ENCODE data around the gene PVALB. TPM values are rescaled to one million over a fixed set of nuclear protein-coding genes. Genes with fewer than 3 reads are reported as not detected.

The PVALB gene
- total and polyA plus RNA-seq, 9 of the 15 experiments (the other 6 are each of a cell fraction or from before 2014, with no cell fraction given): not detected

DNA sequence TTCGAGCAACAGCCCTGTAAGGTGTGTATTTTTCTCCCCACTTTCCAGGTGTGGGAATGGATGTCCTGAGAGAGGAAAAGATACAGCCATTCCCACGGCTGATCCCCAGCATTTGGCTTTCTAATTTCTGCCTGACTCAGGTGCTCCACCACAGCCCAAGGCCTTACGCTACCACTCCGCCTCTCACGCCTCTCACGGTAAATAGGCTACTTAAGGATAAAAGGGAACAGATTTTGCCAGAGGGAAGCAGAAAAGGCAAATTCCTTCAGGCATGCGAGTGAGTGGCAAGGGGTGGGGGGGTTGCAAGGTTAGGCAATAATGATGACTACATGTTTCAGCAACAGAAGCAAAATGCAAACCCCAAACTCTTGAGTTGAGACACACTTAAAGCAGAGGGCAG is 9.2 kb downstream of the PVALB start:
- no peaks in the 10 kb centered on the region for H3K9me3 ChIP-seq (replicated peaks; ENCODE audit: control insufficient read depth, insufficient read depth, low read depth, low read length)
- intact Hi-C loops (cut with micrococcal nuclease) (no loop called here), in situ Hi-C loops (cut with MboI) (no loop called here)
- WGBS (ENCODE audit: insufficient coverage, low coverage, missing lambda C conversion rate): 5% methylated on average over 7 of the region's 7 CpGs
- H4K20me1 ChIP-seq (replicated peaks; ENCODE audit: control insufficient read depth, insufficient read depth, low read length): no peaks in the 10 kb centered on the region
- ChIA-PET POLR2A (no interaction called here), CTCF (ENCODE audit: low intra/inter-chr PET ratio) (no interaction called here)
- H2AFZ ChIP-seq (ENCODE audit: low read depth, low read length): no peak overlapping the region
- H3K9me1 ChIP-seq (ENCODE audit: control insufficient read depth, insufficient read depth, low read length): no peaks in the 10 kb centered on the region
- BruUV-seq (replicated peaks): no TSS peak
- TF ChIP-seq, protein P1, sequence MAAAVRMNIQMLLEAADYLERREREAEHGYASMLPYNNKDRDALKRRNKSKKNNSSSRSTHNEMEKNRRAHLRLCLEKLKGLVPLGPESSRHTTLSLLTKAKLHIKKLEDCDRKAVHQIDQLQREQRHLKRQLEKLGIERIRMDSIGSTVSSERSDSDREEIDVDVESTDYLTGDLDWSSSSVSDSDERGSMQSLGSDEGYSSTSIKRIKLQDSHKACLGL (CRISPR knock-in tag; IDR thresholded peaks at IDR 0.05; ENCODE audit: borderline replicate concordance, poor library complexity, severe bottlenecking): no peak
- TF ChIP-seq NFIC (IDR thresholded peaks at IDR 0.05): no peak
- TF ChIP-seq SAP30 (IDR thresholded peaks at IDR 0.05; ENCODE audit: borderline replicate concordance, insufficient read depth, low read depth, low read length, poor library complexity, severe bottlenecking): no peak
- TF ChIP-seq PTRF (tag; IDR thresholded peaks at IDR 0.05): no peak
- no peak for TF ChIP-seq ZNF175 (CRISPR knock-in tag; IDR thresholded peaks at IDR 0.05; ENCODE audit: low read depth)
- no peak for TF ChIP-seq GATA2 (CRISPR knock-in tag; IDR thresholded peaks at IDR 0.05)
- TF ChIP-seq SRSF3 (IDR thresholded peaks at IDR 0.05; ENCODE audit: insufficient read depth, low read length): no peak
- TF ChIP-seq NFE2L1 (tag; IDR thresholded peaks at IDR 0.05; ENCODE audit: borderline replicate concordance, low read depth): no peak
- no peak for TF ChIP-seq ELF4 (CRISPR knock-in tag; IDR thresholded peaks at IDR 0.05)
- no peak for TF ChIP-seq ZBTB17 (CRISPR knock-in tag; IDR thresholded peaks at IDR 0.05)
- TF ChIP-seq RBM25 (IDR thresholded peaks at IDR 0.05; ENCODE audit: low read depth, low read length, severe bottlenecking): no peak
- TF ChIP-seq, protein P2, sequence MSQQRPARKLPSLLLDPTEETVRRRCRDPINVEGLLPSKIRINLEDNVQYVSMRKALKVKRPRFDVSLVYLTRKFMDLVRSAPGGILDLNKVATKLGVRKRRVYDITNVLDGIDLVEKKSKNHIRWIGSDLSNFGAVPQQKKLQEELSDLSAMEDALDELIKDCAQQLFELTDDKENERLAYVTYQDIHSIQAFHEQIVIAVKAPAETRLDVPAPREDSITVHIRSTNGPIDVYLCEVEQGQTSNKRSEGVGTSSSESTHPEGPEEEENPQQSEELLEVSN (IDR thresholded peaks at IDR 0.05; ENCODE audit: borderline replicate concordance in 1 of 2, extremely low read depth in 1 of 2, insufficient read depth in 1 of 2, insufficient read length in 1 of 2, low read depth in 1 of 2, low read length in 1 of 2, poor library complexity in 1 of 2, severe bottlenecking in 1 of 2): no peak
- no peak for DNase-seq (ENCODE audit: extremely low read depth in 1 of 4, low spot score in 3 of 4)
- H3K4me1 ChIP-seq (replicated peaks in 1 of 2; ENCODE audit: control insufficient read depth in 2 of 2, insufficient read depth in 2 of 2, low read length in 2 of 2): no peaks in the 10 kb centered on the region
- no peak for FAIRE-seq
- H3K27ac ChIP-seq (ENCODE audit: extremely low read depth, low read depth, low read length): no peak overlapping the region
- no peak overlapping the region for H3K9ac ChIP-seq (ENCODE audit: insufficient read depth in 1 of 2, low read depth in 2 of 2, low read length in 2 of 2)
- no peak overlapping the region for H3K4me3 ChIP-seq
- no peak overlapping the region for H3K4me2 ChIP-seq (ENCODE audit: insufficient read depth, low read length)
- no peak for ATAC-seq
- H3K27me3 ChIP-seq (ENCODE audit: control insufficient read depth in 2 of 2, insufficient read depth in 2 of 2, low read length in 2 of 2): peaks cover 7 to 35% of the 10 kb centered on the region in 2 experiments; a peak in 4 of 5 replicates
- H3K79me2 ChIP-seq (ENCODE audit: control insufficient read depth, insufficient read depth, low read length): no peaks in the 10 kb centered on the region
- H3K36me3 ChIP-seq (ENCODE audit: control insufficient read depth, insufficient read depth, low read length): no peaks in the 10 kb centered on the region

Measured in K562 (cell line).